K562 (cell line): ENCODE results near the gene RGR. TPM values are rescaled to one million over a fixed set of nuclear protein-coding genes. Genes with fewer than 3 reads are reported as not detected.
A peak's percentile ranks its signal among the peaks of the same experiment; 100 is the strongest.

Experiments
- CBX3 ChIP-seq, 2 experiments: IDR thresholded peaks; 1 replicate in 1 of 2; 2 replicates in 1 of 2; pipeline ENCODE4 v1.6.1; 2012; ENCODE audit warnings: inconsistent platforms in 2 of 2, low read length in 2 of 2, borderline replicate concordance in 1 of 2, control low read depth in 1 of 2
- CREB1 ChIP-seq, 2 experiments: sonication (generic) in 1 of 2; formaldehyde crosslinking in 1 of 2; IDR thresholded peaks; 2 replicates each; pipeline versions ENCODE4 v1.6.1 to v1.8.0; 2012 to 2022; ENCODE audit warnings: inconsistent platforms in 1 of 2, mild to moderate bottlenecking in 1 of 2, missing genetic modification reagents in 1 of 2, moderate library complexity in 1 of 2
- CXXC5 ChIP-seq: fragments of 250-450 bp; sonication (Bioruptor Pico); IDR thresholded peaks from 2 replicates; pipeline ENCODE4 v1.8.0; 2022; ENCODE audit warnings: inconsistent platforms, mild to moderate bottlenecking, moderate library complexity
- DDX20 ChIP-seq: fragments of 450-650 bp; IDR thresholded peaks from 2 replicates; pipeline ENCODE4 v1.6.1; 2016; ENCODE audit warnings: missing genetic modification characterization, low read depth, mild to moderate bottlenecking, missing compliant biosample characterization, moderate library complexity
- ETV5 ChIP-seq: sonication (generic); formaldehyde crosslinking; IDR thresholded peaks from 2 replicates; pipeline ENCODE4 v1.4.0; 2020; ENCODE audit warnings: low read depth, mild to moderate bottlenecking, missing genetic modification reagents
- HDAC2 ChIP-seq: fragments of 450-650 bp; IDR thresholded peaks from 2 replicates; pipeline ENCODE4 v1.6.1; 2016; ENCODE audit warnings: mild to moderate bottlenecking
- MAZ ChIP-seq, 2 experiments: fragments of 450-650 bp in 1 of 2; sonication (generic) in 1 of 2; formaldehyde crosslinking; IDR thresholded peaks in 1 of 2; conservative IDR thresholded peaks in 1 of 2; 2 replicates each; pipeline versions ENCODE4 v1.4.0 to v1.5.0; 2020; ENCODE audit warnings: mild to moderate bottlenecking in 1 of 2, missing genetic modification reagents in 1 of 2
- MYNN ChIP-seq, 2 experiments: sonication (generic); formaldehyde crosslinking in 1 of 2; IDR thresholded peaks; 2 replicates each; pipeline versions ENCODE4 v1.5.0 to v1.6.1; 2016 to 2020; ENCODE audit warnings: antibody characterized with exemption in 1 of 2, missing genetic modification reagents in 1 of 2
- NCOA1 ChIP-seq: fragments of 450-650 bp; IDR thresholded peaks from 2 replicates; pipeline ENCODE4 v1.6.1; 2016; ENCODE audit warnings: low read depth
- PRMT5 ChIP-seq: sonication (generic); formaldehyde crosslinking; IDR thresholded peaks from 2 replicates; pipeline ENCODE4 v1.5.0; 2020; ENCODE audit warnings: missing genetic modification reagents
- PYGO2 ChIP-seq: fragments of 450-650 bp; IDR thresholded peaks from 2 replicates; pipeline ENCODE4 v1.6.1; 2016; ENCODE audit warnings: mild to moderate bottlenecking, missing genetic modification characterization, moderate library complexity, missing compliant biosample characterization
- SRF ChIP-seq, 2 experiments: fragments of 250-450, 450-650 bp in 1 of 2; sonication (Bioruptor Pico) in 1 of 2; sonication (generic) in 1 of 2; formaldehyde crosslinking; IDR thresholded peaks; 2 replicates each; pipeline versions ENCODE4 v1.5.0 to v1.5.1; 2020 to 2022; ENCODE audit warnings: mild to moderate bottlenecking in 1 of 2, missing genetic modification reagents in 1 of 2
- TCF3 ChIP-seq: sonication (generic); formaldehyde crosslinking; IDR thresholded peaks from 2 replicates; pipeline ENCODE4 v1.4.0; 2020; ENCODE audit warnings: mild to moderate bottlenecking, missing genetic modification reagents
- ZNF324 ChIP-seq: fragments of 250-450 bp; sonication (Bioruptor Pico); IDR thresholded peaks from 2 replicates; pipeline ENCODE4 v1.4.0; 2020; ENCODE audit warnings: mild to moderate bottlenecking
- ZNF584 ChIP-seq: fragments of 200-800 bp; sonication (Bioruptor generic); IDR thresholded peaks from 2 replicates; pipeline ENCODE4 v1.6.1; 2016; ENCODE audit warnings: low read depth, mild to moderate bottlenecking, missing genetic modification characterization, missing compliant biosample characterization
- ZNF644 ChIP-seq: fragments of 200-800 bp; sonication (Bioruptor generic); IDR thresholded peaks from 2 replicates; pipeline ENCODE4 v1.6.1; 2016; ENCODE audit warnings: low read depth, missing genetic modification characterization, missing compliant biosample characterization
- polyA plus RNA-seq, 8 experiments: library from polyadenylated mRNA; depleted of rRNA in 4 of 8; stranded (reverse) in 5 of 8; unstranded in 3 of 8; fragments of >200 nt; fragmentation: Nextera tagmentation in 2 of 8; fragmentation: Illumina TruSeq in 1 of 8; extraction: Ambion mirVana in 2 of 8; extraction: Trizol in 1 of 8; gene quantifications; 2 replicates each; pipeline versions ENCODE4 v1.2.1 to v1.2.3, GENCODE V29; 2011 to 2014; ENCODE audit warnings: inconsistent platforms in 1 of 8, missing spikeins in 1 of 8
- total RNA-seq, 7 experiments: library from RNA; depleted of rRNA in 6 of 7; stranded (reverse); fragments of >200 nt in 6 of 7; fragmentation: Illumina TruSeq in 2 of 7; extraction: Trizol in 2 of 7; gene quantifications; 2 replicates each; pipeline versions ENCODE4 v1.2.1 to v1.2.3, GENCODE V29; 2011 to 2021; ENCODE audit warnings: low replicate concordance in 1 of 7
- TF ChIP-seq, protein P1 (sequence below), 2 experiments: fragments of 450-650 bp; IDR thresholded peaks; 2 replicates each; pipeline ENCODE4 v1.6.1; 2018; ENCODE audit warnings: mild to moderate bottlenecking in 2 of 2, low read depth in 1 of 2; ENCODE audit not compliant: partially characterized antibody in 2 of 2
- TF ChIP-seq, protein P2 (sequence below): fragments of 450-650 bp; IDR thresholded peaks from 2 replicates; pipeline ENCODE4 v1.6.1; 2016; ENCODE audit warnings: borderline replicate concordance
- TF ChIP-seq, protein P3 (sequence below): fragments of 450-650 bp; formaldehyde crosslinking; IDR thresholded peaks from 2 replicates; pipeline ENCODE4 v1.4.0; 2020; ENCODE audit warnings: mild to moderate bottlenecking, mixed read lengths

Gene RGR
- total and polyA plus RNA-seq, 9 of the 15 experiments (the other 6 are each of a cell fraction or from before 2014, with no cell fraction given), result not detected

DNA sequence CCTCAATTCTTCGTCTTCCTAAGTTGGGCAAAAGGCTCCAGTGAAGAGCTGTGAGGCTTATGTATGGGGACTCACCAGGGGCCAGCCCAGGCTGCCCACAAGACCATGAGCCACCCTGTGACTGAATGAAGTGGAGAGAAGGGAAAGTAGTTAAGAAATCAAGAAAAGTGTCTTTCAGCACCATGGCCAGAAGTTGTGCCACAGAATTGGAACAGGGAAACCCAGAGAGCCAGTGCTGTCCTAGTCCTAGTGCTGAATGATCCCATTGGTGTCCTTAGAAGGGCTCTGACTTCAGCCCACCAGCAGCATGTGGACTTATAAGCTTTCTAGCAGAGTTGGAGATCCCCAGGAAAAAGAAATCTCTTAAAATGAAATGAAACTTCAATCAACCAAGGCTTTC is 46.5 kb downstream of the RGR start (continued):
- TF ChIP-seq CXXC5 (CRISPR knock-in tag), result peak; percentile 52
- peak; percentile 93 for TF ChIP-seq HDAC2
- peak in 1 of 2 experiments; percentile 87; a peak in 2 of 4 replicates for TF ChIP-seq SRF (CRISPR knock-in tag; IDR thresholded peaks at IDR 0.05)
- TF ChIP-seq, protein P1, sequence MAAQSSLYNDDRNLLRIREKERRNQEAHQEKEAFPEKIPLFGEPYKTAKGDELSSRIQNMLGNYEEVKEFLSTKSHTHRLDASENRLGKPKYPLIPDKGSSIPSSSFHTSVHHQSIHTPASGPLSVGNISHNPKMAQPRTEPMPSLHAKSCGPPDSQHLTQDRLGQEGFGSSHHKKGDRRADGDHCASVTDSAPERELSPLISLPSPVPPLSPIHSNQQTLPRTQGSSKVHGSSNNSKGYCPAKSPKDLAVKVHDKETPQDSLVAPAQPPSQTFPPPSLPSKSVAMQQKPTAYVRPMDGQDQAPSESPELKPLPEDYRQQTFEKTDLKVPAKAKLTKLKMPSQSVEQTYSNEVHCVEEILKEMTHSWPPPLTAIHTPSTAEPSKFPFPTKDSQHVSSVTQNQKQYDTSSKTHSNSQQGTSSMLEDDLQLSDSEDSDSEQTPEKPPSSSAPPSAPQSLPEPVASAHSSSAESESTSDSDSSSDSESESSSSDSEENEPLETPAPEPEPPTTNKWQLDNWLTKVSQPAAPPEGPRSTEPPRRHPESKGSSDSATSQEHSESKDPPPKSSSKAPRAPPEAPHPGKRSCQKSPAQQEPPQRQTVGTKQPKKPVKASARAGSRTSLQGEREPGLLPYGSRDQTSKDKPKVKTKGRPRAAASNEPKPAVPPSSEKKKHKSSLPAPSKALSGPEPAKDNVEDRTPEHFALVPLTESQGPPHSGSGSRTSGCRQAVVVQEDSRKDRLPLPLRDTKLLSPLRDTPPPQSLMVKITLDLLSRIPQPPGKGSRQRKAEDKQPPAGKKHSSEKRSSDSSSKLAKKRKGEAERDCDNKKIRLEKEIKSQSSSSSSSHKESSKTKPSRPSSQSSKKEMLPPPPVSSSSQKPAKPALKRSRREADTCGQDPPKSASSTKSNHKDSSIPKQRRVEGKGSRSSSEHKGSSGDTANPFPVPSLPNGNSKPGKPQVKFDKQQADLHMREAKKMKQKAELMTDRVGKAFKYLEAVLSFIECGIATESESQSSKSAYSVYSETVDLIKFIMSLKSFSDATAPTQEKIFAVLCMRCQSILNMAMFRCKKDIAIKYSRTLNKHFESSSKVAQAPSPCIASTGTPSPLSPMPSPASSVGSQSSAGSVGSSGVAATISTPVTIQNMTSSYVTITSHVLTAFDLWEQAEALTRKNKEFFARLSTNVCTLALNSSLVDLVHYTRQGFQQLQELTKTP (IDR thresholded peaks at IDR 0.05; ENCODE audit: low read depth in 1 of 2, partially characterized antibody in 2 of 2), result peak in 1 of 2 experiments; percentile 99
- TF ChIP-seq ZNF584 (CRISPR knock-in tag), result peak; percentile 59; the same call in 1 of the 2 replicates
- TF ChIP-seq ZNF644 (tag), result peak; percentile 85
- no peak for TF ChIP-seq ZNF324 (CRISPR knock-in tag)
- peak; percentile 39; the same call in 1 of the 2 replicates for TF ChIP-seq TCF3 (CRISPR knock-in tag)
- TF ChIP-seq CBX3 (IDR thresholded peaks at IDR 0.05; ENCODE audit: borderline replicate concordance in 1 of 2, low read length in 2 of 2), result peak in 1 of 2 experiments; percentile 65; a peak in 1 of 3 replicates
- TF ChIP-seq MAZ (CRISPR knock-in tag; conservative IDR thresholded peaks at IDR 0.05 in 1 of 2, IDR thresholded peaks at IDR 0.05 in 1 of 2), result peak in 1 of 2 experiments; percentile 89; a peak in 2 of 4 replicates
- TF ChIP-seq PRMT5 (CRISPR knock-in tag), result peak; percentile 97
- TF ChIP-seq DDX20, result no peak
- peak; percentile 36; the same call in 1 of the 2 replicates for TF ChIP-seq PYGO2
- TF ChIP-seq CREB1 (IDR thresholded peaks at IDR 0.05), result no peak
- TF ChIP-seq CREB1 (CRISPR knock-in tag; IDR thresholded peaks at IDR 0.05), result peak; percentile 57
- TF ChIP-seq, protein P2, sequence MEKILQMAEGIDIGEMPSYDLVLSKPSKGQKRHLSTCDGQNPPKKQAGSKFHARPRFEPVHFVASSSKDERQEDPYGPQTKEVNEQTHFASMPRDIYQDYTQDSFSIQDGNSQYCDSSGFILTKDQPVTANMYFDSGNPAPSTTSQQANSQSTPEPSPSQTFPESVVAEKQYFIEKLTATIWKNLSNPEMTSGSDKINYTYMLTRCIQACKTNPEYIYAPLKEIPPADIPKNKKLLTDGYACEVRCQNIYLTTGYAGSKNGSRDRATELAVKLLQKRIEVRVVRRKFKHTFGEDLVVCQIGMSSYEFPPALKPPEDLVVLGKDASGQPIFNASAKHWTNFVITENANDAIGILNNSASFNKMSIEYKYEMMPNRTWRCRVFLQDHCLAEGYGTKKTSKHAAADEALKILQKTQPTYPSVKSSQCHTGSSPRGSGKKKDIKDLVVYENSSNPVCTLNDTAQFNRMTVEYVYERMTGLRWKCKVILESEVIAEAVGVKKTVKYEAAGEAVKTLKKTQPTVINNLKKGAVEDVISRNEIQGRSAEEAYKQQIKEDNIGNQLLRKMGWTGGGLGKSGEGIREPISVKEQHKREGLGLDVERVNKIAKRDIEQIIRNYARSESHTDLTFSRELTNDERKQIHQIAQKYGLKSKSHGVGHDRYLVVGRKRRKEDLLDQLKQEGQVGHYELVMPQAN, result peak; percentile 62; the same call in 1 of the 2 replicates
- TF ChIP-seq ETV5 (CRISPR knock-in tag), result peak; percentile 74; the same call in 1 of the 2 replicates
- TF ChIP-seq MYNN (IDR thresholded peaks at IDR 0.05), result no peak
- TF ChIP-seq MYNN (CRISPR knock-in tag; IDR thresholded peaks at IDR 0.05), result peak; percentile 58; the same call in 1 of the 2 replicates
- peak; percentile 98 for TF ChIP-seq NCOA1
- TF ChIP-seq, protein P3, sequence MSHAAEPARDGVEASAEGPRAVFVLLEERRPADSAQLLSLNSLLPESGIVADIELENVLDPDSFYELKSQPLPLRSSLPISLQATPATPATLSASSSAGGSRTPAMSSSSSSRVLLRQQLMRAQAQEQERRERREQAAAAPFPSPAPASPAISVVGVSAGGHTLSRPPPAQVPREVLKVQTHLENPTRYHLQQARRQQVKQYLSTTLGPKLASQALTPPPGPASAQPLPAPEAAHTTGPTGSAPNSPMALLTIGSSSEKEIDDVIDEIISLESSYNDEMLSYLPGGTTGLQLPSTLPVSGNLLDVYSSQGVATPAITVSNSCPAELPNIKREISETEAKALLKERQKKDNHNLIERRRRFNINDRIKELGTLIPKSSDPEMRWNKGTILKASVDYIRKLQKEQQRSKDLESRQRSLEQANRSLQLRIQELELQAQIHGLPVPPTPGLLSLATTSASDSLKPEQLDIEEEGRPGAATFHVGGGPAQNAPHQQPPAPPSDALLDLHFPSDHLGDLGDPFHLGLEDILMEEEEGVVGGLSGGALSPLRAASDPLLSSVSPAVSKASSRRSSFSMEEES (CRISPR knock-in tag), result no peak
